ENCODE results near the gene TRIM61. TPM values are rescaled to one million over a fixed set of nuclear protein-coding genes. Genes with fewer than 3 reads are reported as not detected.
"Not testable (repeated sequence)": the region's sequence is repeated elsewhere in the genome, so short reads cannot be mapped to it uniquely, and the experiment has no call there.

The TRIM61 gene
- total RNA-seq, 1 donor from 2014 or later: not detected

- DNase-seq (ENCODE audit: low spot score): no peak
- H3K36me3 ChIP-seq: no peaks in the 10 kb centered on the region
- TF ChIP-seq CTCF (IDR thresholded peaks at IDR 0.05) (no peak), EZH2 (IDR thresholded peaks at IDR 0.05) (no peak), EZH2phosphoT487 (IDR thresholded peaks at IDR 0.05) (no peak)
- H2AFZ ChIP-seq (replicated peaks): no peak overlapping the region
- no peaks in the 10 kb centered on the region for H3K36me3 Mint-ChIP-seq
- H3F3A ChIP-seq (ENCODE audit: low read depth): no peaks in the 10 kb centered on the region
- H3K27ac Mint-ChIP-seq: no peak overlapping the region
- H3K79me2 ChIP-seq (ENCODE audit: low read depth): no peaks in the 10 kb centered on the region
- no peaks in the 10 kb centered on the region for H4K20me1 ChIP-seq (ENCODE audit: low read depth)
- H3K4me2 ChIP-seq: no peak overlapping the region
- peaks cover 4% of the 10 kb centered on the region for H3K4me1 ChIP-seq
- H3K27ac ChIP-seq: no peak overlapping the region
- no peak overlapping the region for H3K4me3 Mint-ChIP-seq
- no peaks in the 10 kb centered on the region for H3K9me3 Mint-ChIP-seq
- no peaks in the 10 kb centered on the region for H3K27me3 ChIP-seq
- H3K4me1 Mint-ChIP-seq: peaks cover 3% of the 10 kb centered on the region
- no peaks in the 10 kb centered on the region for H3K9me3 ChIP-seq (ENCODE audit: low read depth)
- no peak overlapping the region for H3K9ac ChIP-seq
- no peak overlapping the region for H3K4me3 ChIP-seq
- no peaks in the 10 kb centered on the region for H3K27me3 Mint-ChIP-seq (ENCODE audit: insufficient read depth, low read depth)
Observed at GRCh38 chr4:164997941-164998340, 20.5 kb upstream of the TRIM61 start.

DNA sequence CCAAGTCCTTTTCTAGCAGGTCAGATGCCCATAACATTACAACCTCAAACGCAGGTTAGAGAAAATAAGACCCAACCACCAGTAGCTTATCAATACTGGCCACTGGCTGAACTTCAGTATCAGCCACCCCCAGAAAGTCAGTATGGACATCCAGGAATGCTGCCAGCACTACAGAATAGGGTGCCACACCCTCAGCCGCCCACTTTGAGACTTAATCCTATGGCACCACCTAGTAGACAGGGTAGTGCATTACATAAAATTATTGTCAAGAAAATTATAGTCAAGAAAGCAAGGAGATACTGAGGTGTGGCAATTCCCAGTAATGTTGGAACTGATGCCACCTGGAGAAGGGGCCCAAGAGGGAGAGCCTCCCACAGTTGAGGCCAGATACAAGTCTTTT, 19.9 kb upstream of the TRIM61 start:
- Histone ChIP-seq H3K27ac (no peak overlapping the region), H4K20me1 (ENCODE audit: low read depth) (no peaks in the 10 kb centered on the region), H3K9me3 (ENCODE audit: low read depth) (no peaks in the 10 kb centered on the region), H2AFZ (replicated peaks) (no peak overlapping the region), H3K27me3 (no peaks in the 10 kb centered on the region), H3K4me2 (no peak overlapping the region), H3K36me3 (no peaks in the 10 kb centered on the region), H3K9ac (no peak overlapping the region), H3F3A (ENCODE audit: low read depth) (no peaks in the 10 kb centered on the region), H3K4me1 (peaks cover 4% of the 10 kb centered on the region), H3K79me2 (ENCODE audit: low read depth) (no peaks in the 10 kb centered on the region), H3K4me3 (no peak overlapping the region)
- Mint-ChIP-seq H3K4me1 (peaks cover 3% of the 10 kb centered on the region), H3K27me3 (ENCODE audit: insufficient read depth, low read depth) (no peaks in the 10 kb centered on the region), H3K27ac (no peak overlapping the region), H3K36me3 (no peaks in the 10 kb centered on the region), H3K9me3 (no peaks in the 10 kb centered on the region), H3K4me3 (no peak overlapping the region)
- no peak for DNase-seq (ENCODE audit: low spot score)
- TF ChIP-seq EZH2phosphoT487 (IDR thresholded peaks at IDR 0.05) (no peak), CTCF (IDR thresholded peaks at IDR 0.05) (peak; percentile 17), EZH2 (IDR thresholded peaks at IDR 0.05) (no peak)

GRCh38 chr4:164996123-164996522, 18.7 kb upstream of the TRIM61 start:
- H3K4me2 ChIP-seq; H3K79me2 ChIP-seq (ENCODE audit: low read depth); H3K4me3 Mint-ChIP-seq; H4K20me1 ChIP-seq (ENCODE audit: low read depth); H3K27ac Mint-ChIP-seq; H3K4me3 ChIP-seq; H3K36me3 ChIP-seq; DNase-seq (ENCODE audit: low spot score); H3K27me3 Mint-ChIP-seq (ENCODE audit: insufficient read depth, low read depth); H3K4me1 Mint-ChIP-seq; H3K27me3 ChIP-seq; H3K9me3 ChIP-seq (ENCODE audit: low read depth); H3K4me1 ChIP-seq; H2AFZ ChIP-seq (replicated peaks); H3K36me3 Mint-ChIP-seq; H3K9ac ChIP-seq; H3K9me3 Mint-ChIP-seq; H3F3A ChIP-seq (ENCODE audit: low read depth); H3K27ac ChIP-seq: not testable (repeated sequence)

DNA sequence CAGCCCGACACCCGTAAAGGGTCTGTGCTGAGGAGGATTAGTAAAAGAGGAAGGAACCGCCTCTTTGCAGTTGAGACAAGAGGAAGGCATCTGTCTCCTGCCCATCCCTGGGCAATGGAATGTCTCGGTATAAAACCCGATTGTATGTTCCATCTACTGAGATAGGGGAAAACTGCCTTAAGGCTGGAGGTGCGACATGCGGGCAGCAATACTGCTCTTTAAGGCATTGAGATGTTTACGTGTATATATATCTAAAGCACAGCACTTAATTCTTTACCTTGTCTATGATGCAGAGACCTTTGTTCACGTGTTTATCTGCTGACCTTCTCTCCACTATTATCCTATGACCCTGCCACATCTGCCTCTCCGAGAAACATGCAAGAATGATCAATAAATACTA, 13.3 kb upstream of the TRIM61 start:
- not testable (repeated sequence) for H3K27ac ChIP-seq; H3K27me3 ChIP-seq; H3K4me3 ChIP-seq; H3K9ac ChIP-seq; H3K27me3 Mint-ChIP-seq (ENCODE audit: insufficient read depth, low read depth); H3K36me3 ChIP-seq; H2AFZ ChIP-seq (replicated peaks); H3K27ac Mint-ChIP-seq; H3K4me1 Mint-ChIP-seq; H3K79me2 ChIP-seq (ENCODE audit: low read depth); H3K4me3 Mint-ChIP-seq; H3K9me3 Mint-ChIP-seq; DNase-seq (ENCODE audit: low spot score); H3K36me3 Mint-ChIP-seq; H3K4me2 ChIP-seq; H4K20me1 ChIP-seq (ENCODE audit: low read depth); H3K9me3 ChIP-seq (ENCODE audit: low read depth); H3K4me1 ChIP-seq; H3F3A ChIP-seq (ENCODE audit: low read depth)
